Measurements from ENCODE around the gene TXNL4B.

Gene TXNL4B

GRCh38 chr16:72093448-72094265 is at the start of gene TXNL4B, which contains the start of gene DHX38:
Gene TXNL4B (minus strand): TSS chr16:72093620. CDS start chr16:72090749, 2,871 bp downstream.
Gene DHX38 (plus strand): TSS chr16:72093847. CDS start chr16:72096158, 2,311 bp downstream.
- DNase-seq, result peak; percentile 67 to 99 (median 96)

- DNase-seq, result no peak
Measured at GRCh38 chr16:72142476-72142875, 49.1 kb upstream of the TXNL4B start.

- DNase-seq, result no peak
Measured at GRCh38 chr16:72139908-72140307, 46.5 kb upstream of the TXNL4B start.

- no peak for DNase-seq
Measured at GRCh38 chr16:72138064-72138572, 44.7 kb upstream of the TXNL4B start.

- no peak for DNase-seq
Measured at GRCh38 chr16:72137380-72138063, 44.1 kb upstream of the TXNL4B start.

GRCh38 chr16:72134507-72134906 is 41.1 kb upstream of the TXNL4B start:
- DNase-seq, result no peak

GRCh38 chr16:72132726-72133125 is 39.3 kb upstream of the TXNL4B start:
- no peak for DNase-seq

- DNase-seq, result peak in 1 of 58 donors; percentile 2
Measured at GRCh38 chr16:72131036-72131435, 37.6 kb upstream of the TXNL4B start.

GRCh38 chr16:72129976-72130656 is 36.7 kb upstream of the TXNL4B start:
- DNase-seq, result no peak

- no peak for DNase-seq
Measured at GRCh38 chr16:72128701-72129100, 35.3 kb upstream of the TXNL4B start.

- peak in 1 of 58 donors; percentile 12 for DNase-seq
Measured at GRCh38 chr16:72126429-72126765, 33.0 kb upstream of the TXNL4B start.

- DNase-seq, result peak in 1 of 58 donors; percentile 3
Measured at GRCh38 chr16:72125635-72126428, 32.4 kb upstream of the TXNL4B start.

- peak in 55 of 58 donors; percentile 7 to 79 (median 56) for DNase-seq
Measured at GRCh38 chr16:72124761-72125634, 31.6 kb upstream of the TXNL4B start.

- no peak for DNase-seq
Measured at GRCh38 chr16:72124148-72124547, 30.7 kb upstream of the TXNL4B start.

GRCh38 chr16:72123426-72123825 is 30.0 kb upstream of the TXNL4B start:
- no peak for DNase-seq

GRCh38 chr16:72122916-72123315 is 29.5 kb upstream of the TXNL4B start:
- DNase-seq, result no peak

- no peak for DNase-seq
Measured at GRCh38 chr16:72122308-72122707, 28.9 kb upstream of the TXNL4B start.

GRCh38 chr16:72120026-72120425 is 26.6 kb upstream of the TXNL4B start:
- DNase-seq, result no peak

GRCh38 chr16:72113616-72113945 is 20.2 kb upstream of the TXNL4B start:
- no peak for DNase-seq
